Astrocyte (in vitro differentiated cells and primary cell): ENCODE measurements around the gene SPATA13.

Source experiments
- EZH2 ChIP-seq: IDR thresholded peaks from 2 replicates; pipeline ENCODE4 v1.6.1; 2012; ENCODE audit warnings: mild to moderate bottlenecking, low read length, inconsistent platforms; ENCODE audit not compliant: insufficient read depth
- TF ChIP-seq, protein P1 (sequence below): IDR thresholded peaks from 2 replicates; pipeline ENCODE4 v1.5.1; 2011; ENCODE audit warnings: low read depth, mild to moderate bottlenecking, inconsistent platforms, low read length, moderate library complexity; ENCODE audit not compliant: insufficient read depth

- TF ChIP-seq, protein P1, sequence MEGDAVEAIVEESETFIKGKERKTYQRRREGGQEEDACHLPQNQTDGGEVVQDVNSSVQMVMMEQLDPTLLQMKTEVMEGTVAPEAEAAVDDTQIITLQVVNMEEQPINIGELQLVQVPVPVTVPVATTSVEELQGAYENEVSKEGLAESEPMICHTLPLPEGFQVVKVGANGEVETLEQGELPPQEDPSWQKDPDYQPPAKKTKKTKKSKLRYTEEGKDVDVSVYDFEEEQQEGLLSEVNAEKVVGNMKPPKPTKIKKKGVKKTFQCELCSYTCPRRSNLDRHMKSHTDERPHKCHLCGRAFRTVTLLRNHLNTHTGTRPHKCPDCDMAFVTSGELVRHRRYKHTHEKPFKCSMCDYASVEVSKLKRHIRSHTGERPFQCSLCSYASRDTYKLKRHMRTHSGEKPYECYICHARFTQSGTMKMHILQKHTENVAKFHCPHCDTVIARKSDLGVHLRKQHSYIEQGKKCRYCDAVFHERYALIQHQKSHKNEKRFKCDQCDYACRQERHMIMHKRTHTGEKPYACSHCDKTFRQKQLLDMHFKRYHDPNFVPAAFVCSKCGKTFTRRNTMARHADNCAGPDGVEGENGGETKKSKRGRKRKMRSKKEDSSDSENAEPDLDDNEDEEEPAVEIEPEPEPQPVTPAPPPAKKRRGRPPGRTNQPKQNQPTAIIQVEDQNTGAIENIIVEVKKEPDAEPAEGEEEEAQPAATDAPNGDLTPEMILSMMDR, result no peak
- TF ChIP-seq EZH2, result no peak
Measured at GRCh38 chr13:24115671-24116070, 44.8 kb upstream of the SPATA13 start.
